Measurements from ENCODE around the gene PCDHA1.

Gene PCDHA1

DNA sequence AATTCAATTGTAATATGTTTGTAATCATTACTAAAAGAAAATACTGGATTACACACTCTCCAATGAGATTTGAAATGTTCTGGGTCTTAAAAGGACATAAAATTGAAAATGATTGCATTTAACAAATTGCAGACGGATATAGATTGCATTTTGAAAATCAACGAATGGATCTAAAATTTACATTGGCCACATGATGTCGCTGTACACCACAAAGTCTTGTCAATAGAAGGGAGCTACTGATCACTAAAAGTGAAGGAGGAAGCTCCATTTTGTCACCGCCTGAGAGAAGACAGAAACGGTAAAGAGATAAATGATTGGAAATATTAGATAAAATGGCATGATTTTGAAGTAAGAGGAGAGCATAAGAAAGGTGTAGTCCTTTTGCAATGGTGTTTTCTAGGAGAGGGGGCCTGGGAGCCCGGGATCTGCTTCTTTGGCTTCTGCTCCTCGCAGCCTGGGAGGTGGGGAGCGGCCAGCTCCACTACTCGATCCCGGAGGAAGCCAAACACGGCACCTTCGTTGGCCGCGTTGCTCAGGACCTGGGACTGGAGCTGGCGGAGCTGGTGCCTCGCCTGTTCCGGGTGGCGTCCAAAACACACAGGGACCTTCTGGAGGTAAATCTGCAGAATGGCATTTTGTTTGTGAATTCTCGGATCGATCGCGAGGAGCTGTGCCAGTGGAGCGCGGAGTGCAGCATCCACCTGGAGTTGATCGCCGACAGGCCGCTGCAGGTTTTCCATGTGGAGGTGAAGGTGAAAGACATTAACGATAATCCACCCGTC, at the start of gene PCDHA1:
TSS of gene PCDHA1 (plus strand) at position 236 of the 782 bp plus-strand sequence.
- TF ChIP-seq YY1 (IDR thresholded peaks at IDR 0.05; ENCODE audit: low read depth), result no peak
- no peak for TF ChIP-seq NFIC (IDR thresholded peaks at IDR 0.05)
- TF ChIP-seq, protein P1, sequence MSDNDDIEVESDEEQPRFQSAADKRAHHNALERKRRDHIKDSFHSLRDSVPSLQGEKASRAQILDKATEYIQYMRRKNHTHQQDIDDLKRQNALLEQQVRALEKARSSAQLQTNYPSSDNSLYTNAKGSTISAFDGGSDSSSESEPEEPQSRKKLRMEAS (IDR thresholded peaks at IDR 0.05), result no peak
- no peak for TF ChIP-seq TCF12 (IDR thresholded peaks at IDR 0.05; ENCODE audit: low read depth)
- no peak for TF ChIP-seq FOXM1 (IDR thresholded peaks at IDR 0.05; ENCODE audit: borderline replicate concordance, low read depth)
- no peak for TF ChIP-seq CREB1 (IDR thresholded peaks at IDR 0.05; ENCODE audit: low read depth)

DNA sequence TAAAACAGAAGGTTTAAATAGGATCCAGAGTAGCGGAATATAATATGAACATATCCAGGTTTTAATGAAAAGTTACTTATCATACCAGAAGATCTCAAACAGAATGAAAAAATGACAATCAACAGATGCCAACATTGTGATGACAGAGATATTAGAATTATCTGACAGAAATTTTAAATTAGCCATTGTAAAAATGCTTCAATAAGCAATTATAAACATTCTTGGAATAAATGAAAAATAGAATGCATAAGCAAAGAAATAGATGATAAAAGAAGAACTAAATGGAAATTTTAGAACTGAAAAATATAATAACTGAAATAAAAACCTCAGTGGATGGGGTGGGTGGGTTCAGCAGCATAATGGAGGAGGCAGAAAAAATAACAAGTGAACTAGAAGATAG, 48.5 kb upstream of the PCDHA1 start:
- TF ChIP-seq, protein P2, sequence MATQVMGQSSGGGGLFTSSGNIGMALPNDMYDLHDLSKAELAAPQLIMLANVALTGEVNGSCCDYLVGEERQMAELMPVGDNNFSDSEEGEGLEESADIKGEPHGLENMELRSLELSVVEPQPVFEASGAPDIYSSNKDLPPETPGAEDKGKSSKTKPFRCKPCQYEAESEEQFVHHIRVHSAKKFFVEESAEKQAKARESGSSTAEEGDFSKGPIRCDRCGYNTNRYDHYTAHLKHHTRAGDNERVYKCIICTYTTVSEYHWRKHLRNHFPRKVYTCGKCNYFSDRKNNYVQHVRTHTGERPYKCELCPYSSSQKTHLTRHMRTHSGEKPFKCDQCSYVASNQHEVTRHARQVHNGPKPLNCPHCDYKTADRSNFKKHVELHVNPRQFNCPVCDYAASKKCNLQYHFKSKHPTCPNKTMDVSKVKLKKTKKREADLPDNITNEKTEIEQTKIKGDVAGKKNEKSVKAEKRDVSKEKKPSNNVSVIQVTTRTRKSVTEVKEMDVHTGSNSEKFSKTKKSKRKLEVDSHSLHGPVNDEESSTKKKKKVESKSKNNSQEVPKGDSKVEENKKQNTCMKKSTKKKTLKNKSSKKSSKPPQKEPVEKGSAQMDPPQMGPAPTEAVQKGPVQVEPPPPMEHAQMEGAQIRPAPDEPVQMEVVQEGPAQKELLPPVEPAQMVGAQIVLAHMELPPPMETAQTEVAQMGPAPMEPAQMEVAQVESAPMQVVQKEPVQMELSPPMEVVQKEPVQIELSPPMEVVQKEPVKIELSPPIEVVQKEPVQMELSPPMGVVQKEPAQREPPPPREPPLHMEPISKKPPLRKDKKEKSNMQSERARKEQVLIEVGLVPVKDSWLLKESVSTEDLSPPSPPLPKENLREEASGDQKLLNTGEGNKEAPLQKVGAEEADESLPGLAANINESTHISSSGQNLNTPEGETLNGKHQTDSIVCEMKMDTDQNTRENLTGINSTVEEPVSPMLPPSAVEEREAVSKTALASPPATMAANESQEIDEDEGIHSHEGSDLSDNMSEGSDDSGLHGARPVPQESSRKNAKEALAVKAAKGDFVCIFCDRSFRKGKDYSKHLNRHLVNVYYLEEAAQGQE (IDR thresholded peaks at IDR 0.05; ENCODE audit: low read depth), result no peak
- no peak for TF ChIP-seq EP300 (IDR thresholded peaks at IDR 0.05; ENCODE audit: borderline replicate concordance)
- TF ChIP-seq NFIC (IDR thresholded peaks at IDR 0.05), result no peak
- no peak for TF ChIP-seq TAF1 (IDR thresholded peaks at IDR 0.05; ENCODE audit: low read depth)
- TF ChIP-seq TCF12 (IDR thresholded peaks at IDR 0.05; ENCODE audit: low read depth), result no peak
- TF ChIP-seq ZBTB7A (IDR thresholded peaks at IDR 0.05; ENCODE audit: low read depth), result no peak
- TF ChIP-seq CREB1 (IDR thresholded peaks at IDR 0.05; ENCODE audit: low read depth), result no peak
- TF ChIP-seq RAD21 (IDR thresholded peaks at IDR 0.05; ENCODE audit: low read depth), result no peak
- no peak for TF ChIP-seq YY1 (IDR thresholded peaks at IDR 0.05; ENCODE audit: low read depth)
- TF ChIP-seq EGR1 (IDR thresholded peaks at IDR 0.05), result no peak
- TF ChIP-seq, protein P1 (IDR thresholded peaks at IDR 0.05), result no peak
- no peak for TF ChIP-seq TEAD4 (IDR thresholded peaks at IDR 0.05)
- no peak for TF ChIP-seq FOXM1 (IDR thresholded peaks at IDR 0.05; ENCODE audit: borderline replicate concordance, low read depth)
- no peak for TF ChIP-seq CEBPB (IDR thresholded peaks at IDR 0.05)
- TF ChIP-seq, protein P3, sequence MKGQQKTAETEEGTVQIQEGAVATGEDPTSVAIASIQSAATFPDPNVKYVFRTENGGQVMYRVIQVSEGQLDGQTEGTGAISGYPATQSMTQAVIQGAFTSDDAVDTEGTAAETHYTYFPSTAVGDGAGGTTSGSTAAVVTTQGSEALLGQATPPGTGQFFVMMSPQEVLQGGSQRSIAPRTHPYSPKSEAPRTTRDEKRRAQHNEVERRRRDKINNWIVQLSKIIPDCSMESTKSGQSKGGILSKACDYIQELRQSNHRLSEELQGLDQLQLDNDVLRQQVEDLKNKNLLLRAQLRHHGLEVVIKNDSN (IDR thresholded peaks at IDR 0.05), result no peak

DNA sequence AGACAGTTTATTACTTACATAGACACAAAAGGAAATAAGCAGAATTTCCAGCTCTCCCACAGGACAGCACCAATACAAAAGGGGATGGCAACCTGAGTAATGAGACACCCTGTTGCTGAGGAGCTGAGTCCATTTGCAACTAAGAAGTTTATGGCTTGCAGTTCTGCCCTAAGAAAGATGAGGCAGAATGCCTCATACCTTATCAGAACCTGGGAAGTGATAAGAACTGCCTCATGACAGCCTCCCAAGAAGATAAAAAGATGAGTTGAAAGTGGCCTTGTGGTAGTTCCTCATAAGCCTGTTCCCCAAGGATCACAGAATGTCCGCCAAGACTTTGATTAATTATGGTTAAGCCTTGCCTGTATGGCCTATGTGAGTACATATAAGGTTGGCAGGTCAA, 44.0 kb upstream of the PCDHA1 start:
- no peak for TF ChIP-seq ZBTB7A (IDR thresholded peaks at IDR 0.05; ENCODE audit: low read depth)
- no peak for TF ChIP-seq EP300 (IDR thresholded peaks at IDR 0.05; ENCODE audit: borderline replicate concordance)
- no peak for TF ChIP-seq FOXM1 (IDR thresholded peaks at IDR 0.05; ENCODE audit: borderline replicate concordance, low read depth)
- TF ChIP-seq, protein P3 (IDR thresholded peaks at IDR 0.05), result no peak
- no peak for TF ChIP-seq CREB1 (IDR thresholded peaks at IDR 0.05; ENCODE audit: low read depth)
- no peak for TF ChIP-seq RAD21 (IDR thresholded peaks at IDR 0.05; ENCODE audit: low read depth)
- no peak for TF ChIP-seq TCF12 (IDR thresholded peaks at IDR 0.05; ENCODE audit: low read depth)
- TF ChIP-seq, protein P1 (IDR thresholded peaks at IDR 0.05), result no peak
- TF ChIP-seq TEAD4 (IDR thresholded peaks at IDR 0.05), result no peak
- TF ChIP-seq TAF1 (IDR thresholded peaks at IDR 0.05; ENCODE audit: low read depth), result no peak
- TF ChIP-seq EGR1 (IDR thresholded peaks at IDR 0.05), result no peak
- TF ChIP-seq, protein P2 (IDR thresholded peaks at IDR 0.05; ENCODE audit: low read depth), result no peak
- no peak for TF ChIP-seq CEBPB (IDR thresholded peaks at IDR 0.05)
- no peak for TF ChIP-seq NFIC (IDR thresholded peaks at IDR 0.05)
- TF ChIP-seq YY1 (IDR thresholded peaks at IDR 0.05; ENCODE audit: low read depth), result no peak

DNA sequence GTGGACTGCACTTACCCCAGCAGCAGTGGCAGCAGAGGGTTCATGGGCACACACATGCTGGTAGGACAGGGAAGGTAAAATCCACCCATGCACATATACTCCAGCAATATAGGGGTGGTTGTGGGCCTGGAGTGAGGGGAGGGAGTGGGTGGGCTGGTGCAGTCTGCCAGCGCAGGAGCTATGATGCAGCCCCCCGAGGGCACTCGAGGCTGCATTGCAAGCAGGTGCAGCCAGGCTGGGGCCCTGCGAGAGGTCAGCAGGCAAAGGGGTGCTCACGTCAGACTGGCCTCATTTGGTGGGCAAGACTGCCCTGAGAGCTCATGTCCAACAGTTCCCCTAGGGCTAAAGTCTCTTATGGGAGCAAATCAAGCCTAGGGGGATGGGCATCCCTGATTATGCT, 32.4 kb upstream of the PCDHA1 start:
- TF ChIP-seq RAD21 (IDR thresholded peaks at IDR 0.05; ENCODE audit: low read depth) (no peak), FOXM1 (IDR thresholded peaks at IDR 0.05; ENCODE audit: borderline replicate concordance, low read depth) (no peak), EP300 (IDR thresholded peaks at IDR 0.05; ENCODE audit: borderline replicate concordance) (no peak), CREB1 (IDR thresholded peaks at IDR 0.05; ENCODE audit: low read depth) (no peak), EGR1 (IDR thresholded peaks at IDR 0.05) (no peak), TEAD4 (IDR thresholded peaks at IDR 0.05) (no peak), ZBTB7A (IDR thresholded peaks at IDR 0.05; ENCODE audit: low read depth) (no peak), TCF12 (IDR thresholded peaks at IDR 0.05; ENCODE audit: low read depth) (no peak), YY1 (IDR thresholded peaks at IDR 0.05; ENCODE audit: low read depth) (no peak), CEBPB (IDR thresholded peaks at IDR 0.05) (no peak), TAF1 (IDR thresholded peaks at IDR 0.05; ENCODE audit: low read depth) (no peak), NFIC (IDR thresholded peaks at IDR 0.05) (no peak)
- TF ChIP-seq, protein P1 (IDR thresholded peaks at IDR 0.05), result no peak
- TF ChIP-seq, protein P3 (IDR thresholded peaks at IDR 0.05), result no peak
- TF ChIP-seq, protein P2 (IDR thresholded peaks at IDR 0.05; ENCODE audit: low read depth), result no peak
